RWPE2 (cell line): ENCODE measurements around the gene ZP1.

ENCODE experiments used
- ATAC-seq: fragments of 200-7000 bp; cut with Tn5 transposase; 3 replicates; pipeline ENCODE4 v1.9.1; 2021; ENCODE audit warnings: low read depth
- DNase-seq: peaks from one replicate; pipeline ENCODE4 v3.0.0-alpha.2; 2020; ENCODE audit warnings: low spot score
- H3K27ac ChIP-seq: fragments of 450-650 bp; 2 replicates; pipeline ENCODE4 v1.5.1; 2017; ENCODE audit warnings: mild to moderate bottlenecking; ENCODE audit not compliant: poor library complexity, severe bottlenecking
- H3K27me3 ChIP-seq: fragments of 250-450 bp; sonication (Bioruptor Pico); 2 replicates; pipeline ENCODE4 v1.5.1; 2021; ENCODE audit warnings: mild to moderate bottlenecking, moderate library complexity; ENCODE audit not compliant: insufficient read depth, poor library complexity, severe bottlenecking
- H3K36me3 ChIP-seq: fragments of 250-450 bp; sonication (Bioruptor Pico); 2 replicates; pipeline ENCODE4 v1.5.1; 2020; ENCODE audit warnings: low read depth, mild to moderate bottlenecking, moderate library complexity
- H3K4me1 ChIP-seq: fragments of 250-450 bp; sonication (Bioruptor Pico); 2 replicates; pipeline ENCODE4 v1.5.1; 2021; ENCODE audit warnings: mild to moderate bottlenecking, moderate library complexity; ENCODE audit not compliant: insufficient read depth, poor library complexity, severe bottlenecking
- H3K4me3 ChIP-seq: fragments of 250-450 bp; sonication (Bioruptor Pico); 2 replicates; pipeline ENCODE4 v1.5.1; 2021; ENCODE audit warnings: mild to moderate bottlenecking, moderate library complexity; ENCODE audit not compliant: severe bottlenecking
- H3K9me3 ChIP-seq: fragments of 250-450 bp; sonication (Bioruptor Pico); 2 replicates; pipeline ENCODE4 v1.5.1; 2021; ENCODE audit warnings: mild to moderate bottlenecking, moderate library complexity; ENCODE audit not compliant: severe bottlenecking
- TF ChIP-seq, protein P1 (sequence below): fragments of 450-650 bp; IDR thresholded peaks from one replicate; pipeline ENCODE4 v1.5.1; 2017; ENCODE audit warnings: mild to moderate bottlenecking, moderate library complexity; ENCODE audit not compliant: poor library complexity, severe bottlenecking

ZP1 gene

DNA sequence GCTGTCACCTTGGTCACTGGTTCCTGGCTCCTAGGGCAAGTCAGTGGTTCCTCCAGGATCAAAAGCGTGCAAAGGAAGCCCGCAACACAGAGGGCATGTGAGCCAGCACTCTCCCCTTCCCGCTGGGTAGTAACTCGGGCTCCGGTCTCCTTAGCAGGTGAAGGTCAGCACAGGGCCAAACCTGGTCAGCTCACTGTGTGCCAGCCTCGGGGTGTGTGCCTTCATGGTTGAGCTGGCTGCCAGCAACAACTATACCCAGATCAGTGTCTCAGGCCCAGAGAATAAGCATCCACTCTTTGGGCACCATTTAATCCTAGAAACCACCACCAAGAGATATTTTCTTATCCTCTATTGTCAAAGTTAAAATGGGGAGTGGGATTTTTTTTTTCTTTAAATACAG lies 41.6 kb upstream of the ZP1 start:
- TF ChIP-seq, protein P1, sequence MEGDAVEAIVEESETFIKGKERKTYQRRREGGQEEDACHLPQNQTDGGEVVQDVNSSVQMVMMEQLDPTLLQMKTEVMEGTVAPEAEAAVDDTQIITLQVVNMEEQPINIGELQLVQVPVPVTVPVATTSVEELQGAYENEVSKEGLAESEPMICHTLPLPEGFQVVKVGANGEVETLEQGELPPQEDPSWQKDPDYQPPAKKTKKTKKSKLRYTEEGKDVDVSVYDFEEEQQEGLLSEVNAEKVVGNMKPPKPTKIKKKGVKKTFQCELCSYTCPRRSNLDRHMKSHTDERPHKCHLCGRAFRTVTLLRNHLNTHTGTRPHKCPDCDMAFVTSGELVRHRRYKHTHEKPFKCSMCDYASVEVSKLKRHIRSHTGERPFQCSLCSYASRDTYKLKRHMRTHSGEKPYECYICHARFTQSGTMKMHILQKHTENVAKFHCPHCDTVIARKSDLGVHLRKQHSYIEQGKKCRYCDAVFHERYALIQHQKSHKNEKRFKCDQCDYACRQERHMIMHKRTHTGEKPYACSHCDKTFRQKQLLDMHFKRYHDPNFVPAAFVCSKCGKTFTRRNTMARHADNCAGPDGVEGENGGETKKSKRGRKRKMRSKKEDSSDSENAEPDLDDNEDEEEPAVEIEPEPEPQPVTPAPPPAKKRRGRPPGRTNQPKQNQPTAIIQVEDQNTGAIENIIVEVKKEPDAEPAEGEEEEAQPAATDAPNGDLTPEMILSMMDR: no peak
- ATAC-seq: no peak
- Histone ChIP-seq H3K4me1 (no peaks in the 10 kb centered on the region), H3K9me3 (no peaks in the 10 kb centered on the region), H3K36me3 (no peaks in the 10 kb centered on the region), H3K27me3 (no peaks in the 10 kb centered on the region), H3K27ac (no peak overlapping the region), H3K4me3 (no peak overlapping the region)
- DNase-seq: no peak

DNA sequence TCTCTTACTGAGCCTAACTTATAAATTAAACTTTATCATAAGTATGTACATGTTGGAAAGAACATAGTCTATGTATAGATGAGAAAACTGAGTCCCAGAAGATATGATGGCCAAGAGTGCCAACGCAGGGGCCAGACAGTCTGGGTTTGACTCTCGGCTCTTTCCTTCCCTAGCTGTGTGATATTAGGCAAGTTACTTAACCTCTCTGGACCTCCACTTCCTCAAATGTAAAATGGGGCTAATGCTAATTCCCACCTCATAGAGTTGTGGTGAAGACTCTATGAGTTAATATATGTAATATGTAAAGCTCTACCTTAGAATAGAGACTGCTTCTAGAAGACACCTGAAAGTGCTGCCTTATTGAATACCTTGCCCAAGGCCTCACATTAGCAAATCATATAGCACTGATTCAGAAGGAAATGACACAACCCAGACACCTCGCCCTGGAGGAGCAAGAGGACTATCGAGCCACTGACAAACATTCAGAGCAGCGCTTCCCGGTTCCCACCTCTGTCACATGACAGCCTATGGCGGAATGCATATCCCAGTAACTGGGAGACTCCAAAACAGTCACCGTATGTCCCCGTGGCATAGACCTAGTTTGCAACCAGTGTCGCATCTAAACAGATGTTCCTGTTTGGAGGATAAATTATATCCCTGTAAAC lies 36.7 kb upstream of the ZP1 start:
- TF ChIP-seq, protein P1: no peak
- DNase-seq (no peak), ATAC-seq (peak; percentile 78)
- Histone ChIP-seq H3K36me3 (no peaks in the 10 kb centered on the region), H3K4me1 (peaks cover 4% of the 10 kb centered on the region), H3K4me3 (no peak overlapping the region), H3K27ac (no peak overlapping the region), H3K27me3 (no peaks in the 10 kb centered on the region), H3K9me3 (no peaks in the 10 kb centered on the region)

- no peak overlapping the region for H3K4me3 ChIP-seq
- peak; percentile 86 for ATAC-seq
- TF ChIP-seq, protein P1: peak; percentile 94
Measured at GRCh38 chr11:60831143-60831500, 36.2 kb upstream of the ZP1 start.

GRCh38 chr11:60831501-60832079 lies 35.8 kb upstream of the ZP1 start:
- Histone ChIP-seq H3K4me1 (peaks cover 4% of the 10 kb centered on the region), H3K27me3 (no peaks in the 10 kb centered on the region), H3K36me3 (no peaks in the 10 kb centered on the region), H3K9me3 (no peaks in the 10 kb centered on the region), H3K27ac (no peak overlapping the region), H3K4me3 (no peak overlapping the region)
- peak; percentile 28; the same call in 2 of the 3 replicates for ATAC-seq
- TF ChIP-seq, protein P1: no peak
- no peak for DNase-seq

More at GRCh38 chr11:60831143-60831500, 36.2 kb upstream of the ZP1 start:
- Histone ChIP-seq H3K27ac (no peak overlapping the region), H3K27me3 (no peaks in the 10 kb centered on the region), H3K9me3 (no peaks in the 10 kb centered on the region), H3K4me1 (peaks cover 4% of the 10 kb centered on the region), H3K36me3 (no peaks in the 10 kb centered on the region)
- no peak for DNase-seq

DNA sequence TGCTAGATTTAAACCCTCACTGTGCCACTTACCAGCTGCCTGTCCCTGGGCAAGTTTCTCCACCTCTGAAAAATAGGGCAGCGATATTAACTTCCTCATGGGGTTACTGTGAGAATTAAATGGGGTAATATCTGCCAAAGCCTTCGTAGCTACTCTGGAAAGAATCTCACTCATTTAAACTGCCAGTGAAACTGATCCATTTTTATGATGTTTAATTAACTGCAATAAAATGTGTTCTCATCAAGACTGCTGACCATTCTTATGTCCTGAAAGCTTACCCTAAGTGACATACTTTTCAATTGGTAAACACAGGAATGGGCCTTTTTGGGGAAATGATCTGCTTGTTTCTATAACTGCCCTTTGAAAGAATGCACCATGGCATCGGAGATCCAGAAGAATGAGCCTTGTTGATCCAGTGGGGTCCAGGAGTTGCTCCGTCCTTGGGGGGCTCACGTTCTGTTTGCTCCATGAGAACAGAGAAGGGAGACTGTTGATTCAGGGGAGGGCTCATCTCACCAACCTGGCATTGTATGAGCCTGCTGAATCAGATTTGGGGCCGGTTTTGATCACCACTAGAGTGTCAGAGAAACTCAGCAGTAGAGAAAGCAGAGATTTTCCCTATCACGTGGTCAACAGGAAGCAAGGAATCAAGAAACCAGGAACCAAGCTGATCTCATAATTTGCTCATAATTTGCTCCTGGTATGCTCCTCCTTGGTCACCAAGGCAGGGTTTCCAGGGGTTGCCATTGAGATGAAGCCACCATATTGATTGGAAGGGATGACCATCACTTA lies 32.4 kb upstream of the ZP1 start:
- H3K4me3 ChIP-seq: no peak overlapping the region
- ATAC-seq (no peak), DNase-seq (no peak)
- peaks cover 4% of the 10 kb centered on the region for H3K4me1 ChIP-seq
- TF ChIP-seq, protein P1: no peak
- no peaks in the 10 kb centered on the region for H3K27me3 ChIP-seq
- H3K27ac ChIP-seq: peak overlapping the region; percentile 15
- H3K9me3 ChIP-seq: no peaks in the 10 kb centered on the region
- H3K36me3 ChIP-seq: no peaks in the 10 kb centered on the region
